HCT116 (cell line): ENCODE results near the gene CPOX. TPM values are rescaled to one million over a fixed set of nuclear protein-coding genes. Genes with fewer than 3 reads are reported as not detected.

Experiments used
- ATAC-seq: fragments of 200-7000 bp; cut with Tn5 transposase; 2 replicates; pipeline ENCODE4 v1.9.1; 2020; ENCODE audit warnings: mild to moderate bottlenecking, moderate library complexity
- BruUV-seq: library from RNA; stranded (reverse); fragments of 400-500 nt; replicated peaks from 2 replicates; lab custom pipeline; 2021; lab: Mats Ljungman, UMichigan
- CTCF ChIA-PET: fragments of 300-600 bp; sonication (Branson Sonifier 250); formaldehyde crosslinking; loops from one replicate; lab custom pipeline; 2021; ENCODE audit warnings: antibody characterized with exemption; lab: Charles Lee
- POLR2A ChIA-PET: fragments of 300-600, 350-600 bp; sonication (Branson Sonifier 250); formaldehyde crosslinking; loops from one replicate; lab custom pipeline; 2021; ENCODE audit warnings: antibody characterized with exemption; lab: Charles Lee
- RAD21 ChIA-PET, 2 experiments: fragments of 300-600 bp; sonication (Branson Sonifier 250); formaldehyde crosslinking; loops; one replicate each; lab custom pipeline; 2023; ENCODE audit warnings: low total read pairs in 2 of 2; ENCODE audit not compliant: uncharacterized antibody in 2 of 2, unreplicated experiment in 2 of 2, low non-redundant PET in 1 of 2; lab: Charles Lee
- DNase-seq: peaks from one replicate; pipeline ENCODE4 v3.0.0-alpha.2; 2010; ENCODE audit warnings: low read depth, low spot score
- H2AFZ ChIP-seq: fragments of 200-600 bp; shearing (Covaris generic), sonication (generic); 2 replicates; pipeline ENCODE4 v1.6.1; 2017; ENCODE audit warnings: low read depth, mixed run types, mixed read lengths, antibody characterized with exemption, low read length; ENCODE audit not compliant: poor library complexity, severe bottlenecking
- H3K27ac ChIP-seq: 2 replicates; pipeline ENCODE4 v1.5.1; 2012; ENCODE audit warnings: low read depth, low read length
- H3K27me3 ChIP-seq: fragments of 200-600 bp; sonication (generic); 2 replicates; pipeline ENCODE4 v1.6.1; 2016; ENCODE audit warnings: mixed run types, low read length, mixed read lengths; ENCODE audit not compliant: insufficient read depth
- H3K36me3 ChIP-seq, 2 experiments: fragments of 200-500 bp in 1 of 2; fragments of 200-600 bp in 1 of 2; sonication (Bioruptor generic) in 1 of 2; sonication (generic) in 1 of 2; 2 replicates each; pipeline versions ENCODE4 v1.5.1 to v1.6.1; 2014 to 2016; ENCODE audit warnings: low read length in 2 of 2, inconsistent platforms in 1 of 2, mixed read lengths in 1 of 2, mixed run types in 1 of 2; ENCODE audit not compliant: insufficient read depth in 2 of 2, control insufficient read depth in 1 of 2
- H3K4me1 ChIP-seq, 2 experiments: fragments of 200-600 bp in 1 of 2; sonication (generic) in 1 of 2; 2 replicates each; pipeline versions ENCODE4 v1.5.1 to v1.6.1; 2012 to 2017; ENCODE audit warnings: low read length in 2 of 2, inconsistent platforms in 1 of 2, mild to moderate bottlenecking in 1 of 2, mixed read lengths in 1 of 2, mixed run types in 1 of 2, moderate library complexity in 1 of 2; ENCODE audit not compliant: insufficient read depth in 2 of 2, control insufficient read depth in 1 of 2
- H3K4me2 ChIP-seq: fragments of 200-600 bp; sonication (generic); 2 replicates; pipeline ENCODE4 v1.6.1; 2017; ENCODE audit warnings: mixed run types, low read length, mixed read lengths
- H3K4me3 ChIP-seq, 2 experiments: fragments of 200-600 bp in 1 of 2; sonication (generic) in 1 of 2; replicated peaks in 1 of 2; 2 replicates each; pipeline ENCODE4 v1.5.1; 2011 to 2016; ENCODE audit warnings: low read length in 2 of 2, control low read depth in 1 of 2, low read depth in 1 of 2, mild to moderate bottlenecking in 1 of 2, mixed read lengths in 1 of 2, mixed run types in 1 of 2
- H3K79me2 ChIP-seq: fragments of 200-600 bp; sonication (generic); 2 replicates; pipeline ENCODE4 v1.6.1; 2017; ENCODE audit warnings: mild to moderate bottlenecking, mixed run types, low read length, moderate library complexity, mixed read lengths; ENCODE audit not compliant: insufficient read depth
- H3K9ac ChIP-seq: fragments of 200-600 bp; sonication (generic); 2 replicates; pipeline ENCODE4 v1.6.1; 2016; ENCODE audit warnings: low read length, mixed read lengths
- H3K9me2 ChIP-seq: fragments of 200-600 bp; sonication (generic), shearing (Covaris generic); 2 replicates; pipeline ENCODE4 v1.6.1; 2017; ENCODE audit warnings: mixed run types, mild to moderate bottlenecking, moderate library complexity; ENCODE audit not compliant: insufficient read depth
- H3K9me3 ChIP-seq, 2 experiments: fragments of 200-500 bp in 1 of 2; fragments of 200-600 bp in 1 of 2; sonication (Bioruptor generic) in 1 of 2; sonication (generic) in 1 of 2; 2 replicates each; pipeline ENCODE4 v1.6.1; 2014 to 2017; ENCODE audit warnings: low read length in 2 of 2, mixed read lengths in 2 of 2, inconsistent platforms in 1 of 2, low read depth in 1 of 2, mild to moderate bottlenecking in 1 of 2, mixed run types in 1 of 2, moderate library complexity in 1 of 2; ENCODE audit not compliant: control insufficient read depth in 1 of 2, insufficient read depth in 1 of 2
- H4K20me1 ChIP-seq: fragments of 200-600 bp; sonication (generic), shearing (Covaris generic); 2 replicates; pipeline ENCODE4 v1.6.1; 2017; ENCODE audit warnings: mixed run types, mild to moderate bottlenecking, moderate library complexity; ENCODE audit not compliant: insufficient read depth
- ATF3 ChIP-seq: IDR thresholded peaks from 2 replicates; pipeline ENCODE4 v1.6.1; 2012
- EGR1 ChIP-seq: IDR thresholded peaks from 2 replicates; pipeline ENCODE4 v1.6.1; 2012; ENCODE audit warnings: low read depth
- ELF1 ChIP-seq: IDR thresholded peaks from 2 replicates; pipeline ENCODE4 v1.6.1; 2012; ENCODE audit warnings: low read depth, borderline replicate concordance
- EZH2 ChIP-seq: fragments of 200-600 bp; sonication (generic); IDR thresholded peaks from 2 replicates; pipeline ENCODE4 v1.6.1; 2017; ENCODE audit warnings: antibody characterized with exemption, mixed run types
- EZH2phosphoT487 ChIP-seq: fragments of 200-600 bp; IDR thresholded peaks from 2 replicates; pipeline ENCODE4 v1.6.1; 2018; ENCODE audit warnings: antibody characterized with exemption, borderline replicate concordance
- FOSL1 ChIP-seq: IDR thresholded peaks from 2 replicates; pipeline ENCODE4 v1.6.1; 2012; ENCODE audit warnings: low read depth
- JUND ChIP-seq: IDR thresholded peaks from 2 replicates; pipeline ENCODE4 v1.6.1; 2012
- RAD21 ChIP-seq: IDR thresholded peaks from 2 replicates; pipeline ENCODE4 v1.6.1; 2012; ENCODE audit warnings: low read depth, mild to moderate bottlenecking
- SIN3A ChIP-seq: IDR thresholded peaks from 2 replicates; pipeline ENCODE4 v1.6.1; 2012; ENCODE audit warnings: low read depth
- SP1 ChIP-seq: IDR thresholded peaks from 2 replicates; pipeline ENCODE4 v1.6.1; 2012; ENCODE audit warnings: low read depth
- SRF ChIP-seq: IDR thresholded peaks from 2 replicates; pipeline ENCODE4 v1.6.1; 2012; ENCODE audit warnings: low read depth
- ZBTB33 ChIP-seq: IDR thresholded peaks from 2 replicates; pipeline ENCODE4 v1.6.1; 2011; ENCODE audit warnings: mild to moderate bottlenecking, low read length, moderate library complexity; ENCODE audit not compliant: insufficient replicate concordance; ENCODE audit errors: extremely low read depth
- intact Hi-C: fragments of 100-400 bp; cut with micrococcal nuclease; formaldehyde crosslinking; loops from 2 replicates; pipeline ENCODE4 v1.10.0; 2022
- total RNA-seq: library from RNA; stranded (reverse); gene quantifications from one replicate; pipeline ENCODE4 v1.2.1, GENCODE V29; 2021; ENCODE audit not compliant: unreplicated experiment

The CPOX gene
- total RNA-seq, 1 experiment from 2014 or later: 353 TPM

- peak; percentile 35; the same call in 1 of the 2 replicates for TF ChIP-seq FOSL1
- TF ChIP-seq SRF: 0 out of 2 replicates have a peak, but pooled peaks have one; percentile 35
- TF ChIP-seq SP1: peak; percentile 71
- TF ChIP-seq ZBTB33: no peak
- no peak for TF ChIP-seq RAD21
- no peak for TF ChIP-seq EGR1
- TF ChIP-seq EZH2: no peak
- TF ChIP-seq ELF1: no peak
- TF ChIP-seq ATF3: no peak
- TF ChIP-seq SIN3A: no peak
Observed at GRCh38 chr3:98563661-98564281, 29.6 kb downstream of the CPOX start (continued).

- no peak overlapping the region for H2AFZ ChIP-seq
- no peaks in the 10 kb centered on the region for H3K27me3 ChIP-seq
- H3K4me2 ChIP-seq: peak overlapping the region; percentile 53
- H3K79me2 ChIP-seq: no peaks in the 10 kb centered on the region; the same call in none of the 2 replicates
- H3K9me2 ChIP-seq: no peaks in the 10 kb centered on the region
- H4K20me1 ChIP-seq: no peaks in the 10 kb centered on the region
- ChIA-PET RAD21 (interaction anchor here in 1 of 2 experiments (0.7 kb wide), 1 partner anchor 36 kb away, joined by 3 read pairs; no protein-coding TSS in a partner anchor), POLR2A (interaction anchor here (1.1 to 2.4 kb wide), 5 partner anchors 10 to 39 kb away, joined by 3 to 11 read pairs (median 4); partner anchors contain the start of gene CLDND1), CTCF (interaction anchor here (0.6 to 2.0 kb wide), 3 partner anchors 10 to 12 kb away, joined by 3 to 4 read pairs (median 4); no protein-coding TSS in a partner anchor)
- peaks cover 78 to 86% of the 10 kb centered on the region in 2 experiments for H3K4me1 ChIP-seq
- H3K4me3 ChIP-seq: peak overlapping the region in 1 of 2 experiments; percentile 7; a peak in 1 of 4 replicates
- no peaks in the 10 kb centered on the region for H3K9me3 ChIP-seq
- TF ChIP-seq EZH2phosphoT487 (no peak), FOSL1 (peak; percentile 32; the same call in 1 of the 2 replicates), SP1 (peak; percentile 37; the same call in 1 of the 2 replicates), JUND (peak; percentile 35)
- DNase-seq: no peak
- intact Hi-C loops: no loop called here
- H3K27ac ChIP-seq: peak overlapping the region; percentile 83
- TSS peak; percentile 12 for BruUV-seq
- peak; percentile 41 for ATAC-seq
- H3K36me3 ChIP-seq: no peaks in the 10 kb centered on the region
- peak overlapping the region; percentile 59 for H3K9ac ChIP-seq
Observed at GRCh38 chr3:98561727-98562521, 31.5 kb downstream of the CPOX start.
